HG03354 (cell line): Measurements from ENCODE around the gene ITGAV.

ENCODE experiments used
- ATAC-seq: cut with Tn5 transposase; IDR thresholded peaks from one replicate; pipeline ENCODE4 v1.9.1; 2021; ENCODE audit warnings: mild to moderate bottlenecking; ENCODE audit not compliant: unreplicated experiment, poor library complexity, severe bottlenecking

The ITGAV gene

GRCh38 chr2:186648130-186648529, 58.3 kb downstream of the ITGAV start:
- ATAC-seq: no peak

DNA sequence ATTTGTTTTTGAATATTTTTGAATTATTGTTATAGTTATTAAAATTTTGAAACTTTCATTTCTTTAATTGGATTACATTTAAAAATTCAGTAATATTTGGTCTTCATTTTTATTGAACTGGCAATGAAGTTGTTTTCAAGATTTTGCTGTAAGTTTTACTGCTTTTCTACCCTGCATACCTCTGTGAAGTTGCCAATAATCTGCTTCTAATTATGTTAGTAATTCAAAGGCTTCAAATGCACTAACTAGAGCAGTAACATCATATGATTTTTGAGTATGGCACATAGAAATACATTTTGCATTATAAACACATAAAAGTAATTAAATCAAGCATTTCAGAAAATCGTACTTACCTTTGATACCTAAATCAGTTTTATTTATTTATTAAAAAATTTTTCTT, 63.7 kb downstream of the ITGAV start:
- no peak for ATAC-seq

- ATAC-seq: no peak
These were observed 69.5 kb downstream of the ITGAV start for GRCh38 chr2:186659383-186659782.

GRCh38 chr2:186664385-186665043, 74.7 kb downstream of the ITGAV start:
- no peak for ATAC-seq

GRCh38 chr2:186669146-186669545, 79.3 kb downstream of the ITGAV start:
- no peak for ATAC-seq

GRCh38 chr2:186670831-186671230, 81.0 kb downstream of the ITGAV start:
- no peak for ATAC-seq

GRCh38 chr2:186675380-186675779, 85.5 kb downstream of the ITGAV start:
- ATAC-seq: no peak

- no peak for ATAC-seq
These were observed 93.5 kb downstream of the ITGAV start for GRCh38 chr2:186683341-186683740.

- ATAC-seq: no peak
These were observed 98.0 kb downstream of the ITGAV start for GRCh38 chr2:186687807-186688211.

DNA sequence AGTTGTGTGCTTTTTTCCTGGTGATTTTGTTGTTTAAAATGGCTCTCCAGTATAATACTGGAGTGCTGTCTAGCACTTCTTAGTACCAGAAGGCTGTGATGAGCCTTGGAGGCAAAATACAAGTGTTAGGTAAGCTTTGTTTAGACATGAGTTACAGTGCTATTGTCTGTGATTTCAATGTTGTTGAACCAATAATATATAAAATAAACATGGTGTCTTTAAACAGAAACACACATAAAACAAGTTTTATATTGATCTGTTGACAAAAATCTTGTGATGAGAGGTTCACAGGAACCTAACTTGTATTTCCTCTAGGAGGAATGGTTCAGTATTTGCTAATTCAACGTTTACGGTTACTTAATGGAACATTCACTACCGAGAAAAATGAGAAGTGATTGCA, 99.0 kb downstream of the ITGAV start:
- ATAC-seq: no peak

DNA sequence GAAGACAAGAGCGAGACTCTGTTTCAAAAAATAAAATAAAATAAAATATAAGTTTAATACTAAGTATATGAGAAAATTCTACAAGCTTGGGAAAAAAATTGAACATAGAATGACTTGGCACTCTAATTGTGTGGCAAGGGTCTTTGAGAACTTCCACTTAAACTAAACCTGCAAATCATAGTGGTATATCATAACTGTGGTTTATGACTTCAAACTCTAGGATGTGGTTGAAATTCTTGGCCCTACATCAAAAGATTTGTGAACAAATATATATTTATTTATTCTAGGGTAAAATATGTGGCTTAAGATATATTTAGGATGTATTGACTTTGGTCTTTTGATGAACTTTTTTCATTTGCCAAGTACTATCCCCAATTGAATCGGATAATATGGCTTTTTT, 100.9 kb downstream of the ITGAV start:
- no peak for ATAC-seq

DNA sequence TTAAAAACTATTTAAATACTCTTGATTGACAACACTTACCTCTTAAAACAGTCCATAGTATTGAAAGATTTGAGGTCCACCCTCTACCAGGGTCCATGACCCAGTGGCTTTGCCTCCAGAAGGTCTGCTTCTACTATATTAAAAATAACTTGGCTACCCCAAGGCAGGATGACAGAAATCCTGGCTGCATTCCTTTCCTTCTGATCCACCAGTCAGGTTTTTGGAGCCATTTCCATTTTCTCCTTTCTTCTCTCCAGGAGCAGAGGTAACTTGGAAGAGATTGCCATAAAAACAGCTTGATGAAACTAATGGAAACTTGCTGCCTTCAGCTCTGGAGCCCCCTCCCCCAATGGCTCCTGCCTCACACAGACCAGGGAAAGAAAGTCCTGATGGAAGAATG, 101.4 kb downstream of the ITGAV start:
- no peak for ATAC-seq

DNA sequence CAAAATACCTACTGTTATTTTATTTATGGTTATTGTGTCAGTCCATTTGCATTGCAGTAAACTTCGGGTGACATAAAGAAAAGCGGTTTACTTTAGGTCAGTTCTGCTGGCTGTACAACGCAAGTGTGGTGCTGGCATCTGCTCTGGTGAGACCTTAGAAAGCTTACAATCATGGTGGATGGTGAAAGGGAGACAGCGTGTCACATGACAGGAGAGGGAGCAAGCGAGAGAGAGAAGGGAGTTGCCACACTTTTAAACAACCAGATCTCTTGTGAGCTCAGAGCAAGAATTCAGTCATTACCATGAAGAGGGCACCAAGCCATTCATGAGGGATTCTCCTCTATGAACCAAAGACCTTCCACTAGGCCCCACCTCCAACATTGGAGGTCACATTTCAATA, 102.0 kb downstream of the ITGAV start:
- ATAC-seq: no peak

DNA sequence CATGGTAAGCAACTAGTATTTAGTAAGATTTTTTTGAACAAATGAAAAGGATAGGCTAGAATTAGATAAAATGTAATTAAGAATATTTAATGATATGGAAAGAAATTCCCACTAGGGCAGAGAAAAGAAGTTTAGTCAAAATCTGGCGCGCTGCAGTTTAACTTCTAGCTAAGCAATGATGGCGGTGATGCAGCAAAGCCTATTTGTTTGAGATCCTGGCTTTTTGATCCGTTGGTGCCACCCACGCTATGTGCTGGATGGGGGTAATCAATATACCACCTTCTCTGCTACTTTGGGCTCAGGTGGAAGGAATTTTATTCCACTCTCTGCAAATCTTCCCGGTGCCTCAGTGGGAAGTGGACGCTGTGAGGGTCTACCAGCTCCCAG, 103.6 kb downstream of the ITGAV start:
- ATAC-seq: no peak

DNA sequence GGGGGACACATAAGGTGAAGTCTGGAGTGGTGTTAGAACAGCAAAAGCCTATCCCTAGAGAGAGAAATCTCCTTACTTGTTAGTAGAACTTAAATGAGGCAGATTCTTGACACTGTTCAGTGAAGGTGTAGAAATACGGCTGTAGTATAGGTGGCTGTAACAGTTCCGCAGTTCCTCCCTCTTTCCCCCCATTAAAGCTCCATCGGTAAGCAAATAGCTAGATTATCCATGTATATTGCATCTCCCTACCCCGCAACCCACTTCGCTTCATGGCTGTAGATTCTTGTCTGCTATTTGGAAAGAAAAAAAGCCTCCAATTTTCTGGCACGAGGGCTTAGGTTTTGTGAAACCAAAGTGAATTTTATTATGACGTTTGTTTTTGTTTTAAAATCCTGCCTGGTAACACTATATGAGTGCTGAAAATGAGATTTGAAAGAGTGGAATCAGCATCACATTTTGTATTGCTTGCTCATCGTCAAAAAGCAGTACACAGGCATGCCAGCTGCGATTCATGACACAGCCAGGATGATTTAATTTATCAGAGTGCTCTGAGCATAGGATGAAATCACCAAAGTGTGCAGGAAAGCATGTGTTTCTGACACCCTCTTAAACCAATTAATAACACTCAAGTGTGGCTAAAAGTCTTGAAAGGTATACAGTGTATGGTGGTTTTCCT, 105.4 kb downstream of the ITGAV start:
- no peak for ATAC-seq

DNA sequence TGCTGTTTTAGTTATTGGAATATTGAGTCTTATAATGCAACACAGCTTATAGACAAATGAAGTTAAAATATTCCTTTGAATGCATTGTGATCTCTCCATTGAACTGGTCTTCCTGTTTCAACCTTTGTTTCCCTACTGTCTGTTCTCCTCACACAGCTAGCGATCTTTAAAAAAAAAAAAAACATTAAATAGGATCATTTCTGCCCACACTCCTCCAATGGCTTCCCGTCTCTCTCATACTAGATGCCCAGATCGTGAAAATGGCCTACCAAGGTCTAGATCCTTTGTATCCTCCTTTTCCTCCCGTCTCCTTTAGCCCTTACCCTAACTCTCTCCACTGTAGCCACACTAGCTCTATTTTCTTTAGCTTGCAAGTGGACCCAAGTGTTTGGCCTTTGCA, 106.4 kb downstream of the ITGAV start:
- ATAC-seq: no peak

DNA sequence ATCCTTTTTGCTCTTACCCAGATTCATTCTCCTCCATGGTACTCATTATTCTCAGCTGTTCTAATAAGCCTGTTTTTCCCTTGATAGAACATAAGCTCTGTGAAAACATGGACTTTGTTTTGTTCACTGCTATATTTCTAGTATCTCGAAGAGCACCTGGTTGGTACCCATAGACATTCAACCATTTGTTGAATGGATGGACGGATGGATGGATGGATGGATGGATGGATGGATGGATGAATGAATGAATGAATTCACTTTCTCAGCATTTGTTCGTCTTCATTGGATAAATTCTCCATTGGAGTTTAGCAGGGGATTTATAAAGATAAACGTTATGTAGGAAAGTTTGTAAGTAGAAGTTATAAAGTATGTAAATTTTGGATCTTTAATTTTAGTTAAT, 106.9 kb downstream of the ITGAV start:
- ATAC-seq: no peak

GRCh38 chr2:186697536-186697935, 107.7 kb downstream of the ITGAV start:
- ATAC-seq: no peak

- ATAC-seq: no peak
These were observed 109.9 kb downstream of the ITGAV start for GRCh38 chr2:186699742-186700141.

DNA sequence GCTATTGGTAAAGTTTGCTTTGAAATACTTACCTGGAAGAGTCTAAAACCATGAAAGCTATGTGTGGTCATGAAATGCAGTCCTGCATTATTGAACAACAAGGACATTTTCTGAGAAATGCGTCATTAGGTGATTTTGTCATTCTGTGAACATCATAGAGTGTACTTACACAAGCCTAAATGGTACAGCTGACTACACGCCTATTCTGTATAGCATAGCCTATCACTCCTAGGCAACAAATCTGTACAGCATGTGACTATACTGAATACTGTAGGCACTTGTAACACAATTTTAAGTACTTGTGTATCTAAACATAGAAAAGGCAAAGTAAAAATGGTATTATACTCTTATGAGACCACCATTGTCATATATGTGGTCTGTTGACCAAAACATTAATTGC, 112.2 kb downstream of the ITGAV start:
- ATAC-seq: no peak

GRCh38 chr2:186702501-186702900, 112.6 kb downstream of the ITGAV start:
- ATAC-seq: no peak

DNA sequence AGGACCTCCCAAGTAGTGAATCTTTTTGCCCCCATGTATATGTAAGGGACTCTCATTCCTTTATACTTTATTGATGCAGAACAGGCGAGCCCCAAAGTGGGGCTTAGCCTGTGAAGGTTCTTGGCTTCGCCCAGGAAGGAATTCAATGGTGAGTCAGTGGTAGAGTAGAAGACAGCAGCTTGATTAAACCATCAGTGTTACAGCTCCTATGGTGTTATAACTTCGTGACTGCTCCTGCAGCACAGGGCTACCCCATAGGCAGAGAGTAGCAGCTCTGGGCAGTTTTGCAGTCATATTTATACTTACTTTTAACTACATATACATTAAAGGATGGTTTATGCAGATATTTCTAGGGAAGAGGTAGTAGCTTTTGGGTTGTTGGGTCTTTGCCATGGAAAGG, 115.0 kb downstream of the ITGAV start:
- no peak for ATAC-seq
